ENCODE measurements around the gene NPHS1.
"Not testable (repeated sequence)": the region's sequence is repeated elsewhere in the genome, so short reads cannot be mapped to it uniquely, and the experiment has no call there.

Gene NPHS1

GRCh38 chr19:35852029-35852780 lies at the start of gene NPHS1:
Gene NPHS1 (minus strand): TSS chr19:35852504. CDS start chr19:35851837, 667 bp downstream.
- DNase-seq = no peak

- no peak for DNase-seq
Observed at GRCh38 chr19:35901055-35901644, 48.8 kb upstream of the NPHS1 start.

- peak; percentile 84 for DNase-seq
Observed at GRCh38 chr19:35899547-35900214, 47.4 kb upstream of the NPHS1 start.

GRCh38 chr19:35898499-35898809 lies 46.1 kb upstream of the NPHS1 start:
- DNase-seq = no peak

GRCh38 chr19:35897706-35898451 lies 45.6 kb upstream of the NPHS1 start:
- no peak for DNase-seq

- DNase-seq = no peak
Observed at GRCh38 chr19:35896643-35897040, 44.3 kb upstream of the NPHS1 start.

GRCh38 chr19:35895911-35896642 lies 43.8 kb upstream of the NPHS1 start:
- DNase-seq = no peak

- no peak for DNase-seq
Observed at GRCh38 chr19:35894342-35894741, 42.0 kb upstream of the NPHS1 start.

- DNase-seq = not testable (repeated sequence)
Observed at GRCh38 chr19:35891819-35892218, 39.5 kb upstream of the NPHS1 start.

GRCh38 chr19:35890113-35890650 lies 37.9 kb upstream of the NPHS1 start:
- no peak for DNase-seq

GRCh38 chr19:35889370-35890112 lies 37.2 kb upstream of the NPHS1 start:
- no peak for DNase-seq

GRCh38 chr19:35888398-35888797 lies 36.1 kb upstream of the NPHS1 start:
- DNase-seq = no peak

GRCh38 chr19:35887197-35887596 lies 34.9 kb upstream of the NPHS1 start:
- no peak for DNase-seq

- no peak for DNase-seq
Observed at GRCh38 chr19:35885904-35886303, 33.6 kb upstream of the NPHS1 start.

GRCh38 chr19:35885225-35885738 lies 33.0 kb upstream of the NPHS1 start:
- no peak for DNase-seq

- no peak for DNase-seq
Observed at GRCh38 chr19:35883882-35884281, 31.6 kb upstream of the NPHS1 start.

GRCh38 chr19:35882114-35882832 lies 30.0 kb upstream of the NPHS1 start:
- DNase-seq = no peak

- peak; percentile 90 for DNase-seq
Observed at GRCh38 chr19:35879770-35880317, 27.5 kb upstream of the NPHS1 start.

- DNase-seq = no peak
Observed at GRCh38 chr19:35879068-35879467, 26.8 kb upstream of the NPHS1 start.

GRCh38 chr19:35874392-35874930 lies 22.2 kb upstream of the NPHS1 start:
- DNase-seq = no peak
